GM21723 (cell line): ENCODE measurements around the gene EFNA4.

Experiments
- ATAC-seq: cut with Tn5 transposase; IDR thresholded peaks from one replicate; pipeline ENCODE4 v1.9.1; 2021; ENCODE audit warnings: mild to moderate bottlenecking, moderate library complexity; ENCODE audit not compliant: unreplicated experiment

The EFNA4 gene

GRCh38 chr1:155085504-155086127, 22.1 kb downstream of the EFNA4 start:
- ATAC-seq: peak; percentile 20

- no peak for ATAC-seq
Measured at GRCh38 chr1:155086128-155086741, 22.7 kb downstream of the EFNA4 start.

GRCh38 chr1:155086856-155087535, 23.5 kb downstream of the EFNA4 start:
- ATAC-seq: no peak

GRCh38 chr1:155091071-155092051, 27.8 kb downstream of the EFNA4 start:
- no peak for ATAC-seq

- ATAC-seq: no peak
Measured at GRCh38 chr1:155092131-155092530, 28.6 kb downstream of the EFNA4 start.

GRCh38 chr1:155092641-155093040, 29.1 kb downstream of the EFNA4 start:
- no peak for ATAC-seq

- no peak for ATAC-seq
Measured at GRCh38 chr1:155093911-155094621, 30.5 kb downstream of the EFNA4 start.

- no peak for ATAC-seq
Measured at GRCh38 chr1:155094622-155094948, 31.0 kb downstream of the EFNA4 start.

GRCh38 chr1:155099331-155099730, 35.8 kb downstream of the EFNA4 start:
- ATAC-seq: no peak

GRCh38 chr1:155103325-155103724, 39.8 kb downstream of the EFNA4 start:
- no peak for ATAC-seq

GRCh38 chr1:155104605-155105534, 41.3 kb downstream of the EFNA4 start:
- no peak for ATAC-seq

- ATAC-seq: no peak
Measured at GRCh38 chr1:155105604-155106011, 42.1 kb downstream of the EFNA4 start.

GRCh38 chr1:155106862-155107261, 43.3 kb downstream of the EFNA4 start:
- no peak for ATAC-seq

GRCh38 chr1:155107309-155108264, 44.0 kb downstream of the EFNA4 start:
- no peak for ATAC-seq

- ATAC-seq: no peak
Measured at GRCh38 chr1:155108296-155108695, 44.8 kb downstream of the EFNA4 start.

GRCh38 chr1:155110381-155110780, 46.8 kb downstream of the EFNA4 start:
- no peak for ATAC-seq

- ATAC-seq: no peak
Measured at GRCh38 chr1:155110826-155111225, 47.3 kb downstream of the EFNA4 start.

GRCh38 chr1:155113450-155113980, 50.0 kb downstream of the EFNA4 start:
- ATAC-seq: no peak
